ENCODE results near the gene NLGN1. TPM values are rescaled to one million over a fixed set of nuclear protein-coding genes. Genes with fewer than 3 reads are reported as not detected.
"Not testable (repeated sequence)": the region's sequence is repeated elsewhere in the genome, so short reads cannot be mapped to it uniquely, and the experiment has no call there.

NLGN1 gene
- total RNA-seq, 1 donor from 2014 or later: 50.2 TPM

DNA sequence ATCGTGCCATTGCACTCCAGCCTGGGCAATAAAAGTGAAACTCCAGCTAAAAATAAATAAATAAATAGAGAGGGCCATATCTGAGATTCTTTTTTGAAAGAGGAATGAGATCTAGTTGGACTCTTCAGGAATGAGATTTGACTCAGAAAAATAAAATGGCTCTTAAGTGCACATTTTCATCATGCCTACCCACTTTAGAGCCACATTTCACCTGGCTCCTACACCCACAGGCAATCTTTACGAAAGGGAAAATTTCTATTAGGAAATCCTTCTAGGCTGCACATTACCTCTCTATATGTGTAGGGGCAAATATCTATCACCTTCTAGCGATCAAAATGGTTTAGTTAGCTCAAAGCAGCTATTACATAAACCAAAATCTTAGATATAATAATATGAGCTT lies 16.9 kb upstream of the NLGN1 start:
- H3K27ac Mint-ChIP-seq (ENCODE audit: unreplicated experiment): no peak overlapping the region
- no peaks in the 10 kb centered on the region for H3K4me1 Mint-ChIP-seq (ENCODE audit: low read depth, unreplicated experiment)
- no peak for TF ChIP-seq CTCF (IDR thresholded peaks at IDR 0.05; ENCODE audit: partially characterized antibody, unreplicated experiment)

GRCh38 chr3:173381936-173382335 lies 15.6 kb upstream of the NLGN1 start:
- not testable (repeated sequence) for DNase-seq; H3K27ac Mint-ChIP-seq (ENCODE audit: unreplicated experiment); H3K9me3 Mint-ChIP-seq (ENCODE audit: unreplicated experiment); H3K4me1 Mint-ChIP-seq (ENCODE audit: low read depth, unreplicated experiment); H3K36me3 Mint-ChIP-seq (ENCODE audit: unreplicated experiment); H3K4me3 Mint-ChIP-seq (ENCODE audit: unreplicated experiment); H3K27me3 Mint-ChIP-seq (ENCODE audit: unreplicated experiment)

More for the DNA sequence above, 16.9 kb upstream of the NLGN1 start:
- H3K9me3 Mint-ChIP-seq (ENCODE audit: unreplicated experiment): peaks cover 2% of the 10 kb centered on the region
- no peak for DNase-seq
- H3K4me3 Mint-ChIP-seq (ENCODE audit: unreplicated experiment): no peak overlapping the region
- H3K36me3 Mint-ChIP-seq (ENCODE audit: unreplicated experiment): no peaks in the 10 kb centered on the region
- H3K27me3 Mint-ChIP-seq (ENCODE audit: unreplicated experiment): no peaks in the 10 kb centered on the region

DNA sequence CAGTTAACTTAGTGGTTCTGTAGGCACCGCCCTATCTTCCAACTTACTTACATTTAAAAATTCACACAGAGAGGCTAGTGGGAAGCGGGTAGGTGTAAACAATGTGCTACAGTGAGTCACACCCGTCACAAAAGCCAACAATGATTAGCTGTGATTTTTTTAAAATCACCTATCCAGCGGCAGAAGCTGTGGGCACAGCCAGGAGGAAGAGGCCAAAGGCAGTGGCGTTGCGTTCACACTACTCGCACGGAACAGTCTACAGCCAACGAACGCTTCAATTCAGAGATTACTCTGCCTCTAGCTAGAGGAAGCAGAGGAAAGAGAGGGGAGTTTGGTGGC lies 2.5 kb upstream of the NLGN1 start:
- Mint-ChIP-seq H3K27me3 (ENCODE audit: unreplicated experiment) (peaks cover 12% of the 10 kb centered on the region), H3K27ac (ENCODE audit: unreplicated experiment) (peak overlapping the region; percentile 87)

GRCh38 chr3:173395412-173396181 lies 1.9 kb upstream of the NLGN1 start:
- Mint-ChIP-seq H3K4me3 (ENCODE audit: unreplicated experiment) (peak overlapping the region; percentile 94), H3K9me3 (ENCODE audit: unreplicated experiment) (peaks cover 28% of the 10 kb centered on the region), H3K27me3 (ENCODE audit: unreplicated experiment) (peaks cover 12% of the 10 kb centered on the region), H3K4me1 (ENCODE audit: low read depth, unreplicated experiment) (peaks cover 14% of the 10 kb centered on the region), H3K36me3 (ENCODE audit: unreplicated experiment) (no peaks in the 10 kb centered on the region), H3K27ac (ENCODE audit: unreplicated experiment) (peak overlapping the region; percentile 87)
- no peak for TF ChIP-seq CTCF (IDR thresholded peaks at IDR 0.05; ENCODE audit: partially characterized antibody, unreplicated experiment)
- peak; percentile 86 for DNase-seq

More for the DNA sequence above, 2.5 kb upstream of the NLGN1 start:
- DNase-seq: no peak
- TF ChIP-seq CTCF (IDR thresholded peaks at IDR 0.05; ENCODE audit: partially characterized antibody, unreplicated experiment): no peak
- Mint-ChIP-seq H3K4me3 (ENCODE audit: unreplicated experiment) (peak overlapping the region; percentile 94), H3K36me3 (ENCODE audit: unreplicated experiment) (no peaks in the 10 kb centered on the region), H3K9me3 (ENCODE audit: unreplicated experiment) (peaks cover 28% of the 10 kb centered on the region), H3K4me1 (ENCODE audit: low read depth, unreplicated experiment) (peaks cover 10% of the 10 kb centered on the region)

DNA sequence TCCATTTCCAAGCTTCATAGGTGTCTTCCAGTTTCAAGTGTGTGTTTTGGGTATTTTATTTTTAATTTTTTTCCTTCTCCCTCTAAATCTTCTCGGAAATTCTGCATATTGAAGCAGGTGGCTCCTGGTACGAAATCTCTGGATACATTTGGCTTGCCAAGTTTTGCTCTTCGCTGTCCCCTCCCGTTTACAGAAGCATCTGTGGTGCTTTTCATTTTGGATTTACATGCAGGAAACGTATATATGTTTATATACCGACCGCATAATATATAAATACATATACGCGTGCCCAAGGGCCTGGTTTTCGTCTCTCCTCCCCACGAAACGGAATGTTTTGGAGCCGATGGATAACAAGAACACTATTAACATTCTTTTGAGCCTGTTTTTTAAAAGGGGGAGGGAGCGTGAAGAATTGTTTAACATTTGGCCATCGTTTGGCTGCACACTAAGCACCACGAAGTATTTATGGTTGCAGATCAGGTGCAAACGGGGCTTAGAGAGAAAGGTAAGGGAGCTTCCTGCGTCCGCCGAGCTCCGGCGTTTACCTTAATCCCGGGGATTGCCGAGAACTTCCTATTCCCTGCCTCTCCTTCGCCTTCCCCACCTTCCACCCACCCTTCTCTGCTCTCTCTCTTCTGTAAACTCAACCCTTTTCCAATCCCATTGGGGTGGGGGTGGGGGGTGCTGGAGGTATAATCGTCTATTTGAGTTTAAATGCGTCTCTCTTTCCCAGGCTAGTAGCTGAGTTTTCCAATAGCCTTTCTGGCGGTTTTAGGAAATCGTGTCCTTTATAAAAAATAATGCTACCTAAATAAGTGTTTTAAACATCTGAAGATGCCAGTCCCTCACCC lies 1.1 kb upstream of the NLGN1 start:
- peak; percentile 22 for DNase-seq
- peaks cover 12% of the 10 kb centered on the region for H3K27me3 Mint-ChIP-seq (ENCODE audit: unreplicated experiment)
- peak overlapping the region; percentile 88 for H3K27ac Mint-ChIP-seq (ENCODE audit: unreplicated experiment)
- H3K36me3 Mint-ChIP-seq (ENCODE audit: unreplicated experiment): no peaks in the 10 kb centered on the region
- H3K9me3 Mint-ChIP-seq (ENCODE audit: unreplicated experiment): peaks cover 28% of the 10 kb centered on the region
- TF ChIP-seq CTCF (IDR thresholded peaks at IDR 0.05; ENCODE audit: partially characterized antibody, unreplicated experiment): no peak
- peak overlapping the region; percentile 94 for H3K4me3 Mint-ChIP-seq (ENCODE audit: unreplicated experiment)
- peaks cover 21% of the 10 kb centered on the region for H3K4me1 Mint-ChIP-seq (ENCODE audit: low read depth, unreplicated experiment)
